Activated CD8-positive, alpha-beta memory T cell treated with anti-CD3 and anti-CD28 coated beads, Interleukin-2, amount 50 U/mL, for 1 hour (primary cell): ENCODE measurements around the gene IL15RA.

Source experiments
- DNase-seq: peaks from one replicate; pipeline ENCODE4 v3.0.0-alpha.2; 2020; ENCODE audit errors: extremely low read depth

Gene IL15RA

GRCh38 chr10:5977471-5978229, at the start of gene IL15RA:
Gene IL15RA, minus strand, starts transcription at chr10:5977543. Its CDS starts 51 bp downstream, at chr10:5977492.
- DNase-seq = peak; percentile 39

DNA sequence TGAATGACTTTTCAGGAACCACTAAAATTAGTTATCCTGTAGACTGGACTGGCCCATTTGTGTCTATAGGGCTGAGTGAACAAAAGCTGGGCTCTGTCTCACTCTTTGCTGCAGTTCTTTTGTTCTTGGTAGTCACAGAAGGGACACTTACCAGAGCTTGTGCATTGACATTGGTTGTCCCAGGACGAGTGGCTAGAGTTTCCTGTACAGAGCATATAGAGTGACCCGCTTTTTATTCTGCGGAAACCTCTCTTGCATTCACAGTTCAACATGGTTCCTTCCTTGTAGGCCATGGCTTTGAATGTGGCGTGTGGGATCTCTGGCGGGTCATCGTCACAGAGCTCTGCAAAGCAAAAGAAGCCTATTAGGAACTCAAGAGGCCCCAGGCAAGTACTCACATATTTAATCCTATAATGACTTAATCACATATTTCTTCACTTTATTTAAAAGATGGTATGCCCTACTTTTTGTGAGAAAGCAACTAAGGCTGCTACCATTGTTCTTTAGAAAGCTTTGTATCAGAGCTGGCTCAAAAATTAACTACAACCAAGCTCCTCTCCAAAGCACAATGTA, 48.4 kb upstream of the IL15RA start:
- no peak for DNase-seq

DNA sequence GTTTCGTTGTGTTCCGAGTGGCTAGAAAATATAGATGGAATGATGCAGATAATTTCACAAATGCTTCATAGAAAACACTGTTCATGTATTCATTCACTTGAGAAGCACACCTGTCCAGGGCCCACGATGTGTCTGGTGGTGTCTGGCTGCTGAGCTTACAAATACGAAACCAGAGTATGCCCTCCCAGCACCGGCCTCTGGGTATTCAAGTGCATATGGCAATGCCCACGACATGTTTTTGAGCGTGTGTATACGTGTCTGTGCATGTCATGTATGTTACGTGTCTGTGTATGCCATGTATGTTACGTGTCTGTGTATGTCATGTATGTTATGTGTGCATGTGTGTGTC, 47.0 kb upstream of the IL15RA start:
- no peak for DNase-seq

GRCh38 chr10:6023661-6024333, 46.5 kb upstream of the IL15RA start:
- no peak for DNase-seq

DNA sequence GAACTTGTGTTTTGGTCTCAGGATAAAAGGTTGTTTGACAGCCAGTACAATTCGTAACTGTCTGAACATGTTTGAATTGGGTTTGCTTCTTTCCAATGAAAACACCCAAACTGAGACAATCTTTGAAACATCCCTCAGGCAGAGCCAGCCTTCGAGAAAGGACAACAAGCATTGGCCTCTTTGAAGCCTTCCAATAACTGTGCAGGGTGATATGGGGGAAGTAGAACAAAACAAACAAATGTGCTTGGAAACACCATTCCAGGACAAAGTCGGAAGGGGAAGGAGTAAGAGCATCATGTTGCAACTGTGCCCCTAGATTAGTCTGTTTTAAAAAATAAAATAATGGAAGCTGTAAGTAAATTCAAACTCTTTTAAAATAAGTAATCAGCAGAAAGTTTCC, 45.3 kb upstream of the IL15RA start:
- no peak for DNase-seq

DNA sequence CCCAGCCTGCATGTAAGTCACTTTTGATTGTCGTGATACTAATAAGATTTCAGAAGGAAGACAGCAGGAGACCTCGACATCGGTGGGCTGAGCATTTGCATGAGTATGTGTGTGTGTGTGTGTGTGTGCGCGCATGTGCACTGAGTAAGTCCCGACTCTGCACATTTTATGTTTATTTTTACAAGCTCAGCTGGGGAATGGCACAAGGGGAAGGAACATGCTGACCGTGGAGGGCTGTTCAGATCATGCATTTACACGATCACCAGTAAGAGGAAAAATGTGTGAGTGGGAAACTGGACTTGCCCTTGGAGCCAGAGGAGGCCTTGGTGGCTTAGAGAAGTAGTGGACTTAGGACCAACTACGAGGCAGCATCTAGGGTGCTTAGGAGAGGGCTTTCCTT, 43.5 kb upstream of the IL15RA start:
- DNase-seq = no peak

DNA sequence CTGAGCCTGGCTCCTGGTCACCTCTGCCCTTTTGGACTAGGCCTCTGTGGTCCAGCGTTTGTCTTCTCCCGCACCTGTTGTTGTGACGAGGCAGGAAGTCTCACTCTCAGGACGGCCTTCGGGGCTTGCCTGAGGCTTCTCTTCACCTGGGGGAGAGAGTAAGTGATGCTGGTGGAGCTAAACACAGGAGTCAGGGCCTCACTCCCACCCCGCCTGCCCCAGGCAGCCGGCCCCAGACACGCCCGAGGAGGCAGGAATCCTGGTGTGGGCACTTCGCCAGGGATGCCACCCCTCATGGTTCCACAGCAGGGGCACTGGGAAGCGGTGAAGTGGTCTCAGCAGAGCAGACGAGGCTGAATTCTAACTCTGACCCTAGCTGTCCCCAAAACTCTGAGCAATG, 42.5 kb upstream of the IL15RA start:
- DNase-seq = no peak

GRCh38 chr10:6019010-6019782, 41.9 kb upstream of the IL15RA start:
- DNase-seq = no peak

DNA sequence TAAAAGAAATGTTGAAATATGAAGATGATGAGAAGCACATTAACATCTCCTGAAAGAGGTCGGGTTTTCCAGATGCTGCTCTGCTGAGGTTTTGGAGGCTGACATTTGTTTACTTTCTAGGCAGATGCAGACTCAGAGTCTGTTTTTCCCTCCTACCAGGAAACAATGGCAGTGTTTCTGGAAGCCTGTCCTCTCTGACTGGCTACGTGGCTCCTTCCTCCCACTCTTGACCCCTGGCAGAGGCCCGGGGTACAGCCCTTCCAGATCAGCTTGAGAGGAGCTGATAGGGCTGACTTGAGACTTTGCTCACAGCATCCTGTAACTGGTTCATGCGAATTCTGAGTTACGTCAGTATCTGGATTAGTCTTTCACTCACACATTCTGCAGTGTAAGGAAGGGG, 41.1 kb upstream of the IL15RA start:
- no peak for DNase-seq

GRCh38 chr10:6017781-6018354, 40.5 kb upstream of the IL15RA start:
- no peak for DNase-seq

GRCh38 chr10:6014241-6014761, 37.0 kb upstream of the IL15RA start:
- peak; percentile 36 for DNase-seq

- DNase-seq = no peak
Measured at GRCh38 chr10:6013413-6014192, 36.3 kb upstream of the IL15RA start.

GRCh38 chr10:6012121-6012905, 35.0 kb upstream of the IL15RA start:
- DNase-seq = no peak

- DNase-seq = no peak
Measured at GRCh38 chr10:6011558-6011957, 34.2 kb upstream of the IL15RA start.

DNA sequence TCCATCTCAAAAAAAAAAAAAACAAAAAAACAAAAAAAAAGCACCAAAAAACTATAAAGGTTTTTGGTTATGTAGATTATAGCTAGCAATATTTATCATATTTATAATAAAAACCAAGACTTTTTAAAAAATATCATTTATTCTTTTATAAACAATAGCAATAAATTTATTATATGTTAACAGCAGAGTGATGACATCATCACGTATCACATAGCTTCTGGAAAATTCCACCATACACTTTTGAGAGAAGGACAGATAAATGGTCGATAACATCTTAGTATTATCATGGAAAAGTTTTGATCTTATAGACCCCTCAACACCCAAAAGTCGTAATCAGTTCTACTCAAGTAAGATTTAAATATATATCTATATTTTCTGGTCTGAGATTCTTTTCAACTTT, 33.2 kb upstream of the IL15RA start:
- no peak for DNase-seq

DNA sequence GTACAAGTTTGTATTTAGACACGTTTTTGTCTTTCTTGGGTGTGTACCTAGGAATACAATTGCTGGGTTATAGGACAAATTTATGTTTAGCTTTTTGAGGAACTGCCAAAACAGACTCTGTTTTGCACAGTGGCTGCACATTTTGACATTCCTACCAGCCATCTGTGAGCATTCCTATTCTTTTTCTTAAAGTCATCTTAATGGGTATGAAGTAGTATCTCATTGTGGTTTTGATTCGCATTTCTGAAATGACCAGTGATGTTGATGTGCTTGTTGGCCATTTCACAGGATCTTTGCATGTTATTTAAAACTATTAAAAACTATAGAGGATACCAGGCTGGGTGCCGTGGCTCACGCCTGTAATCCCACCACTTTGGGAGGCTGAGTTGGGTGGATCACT, 32.6 kb upstream of the IL15RA start:
- no peak for DNase-seq

DNA sequence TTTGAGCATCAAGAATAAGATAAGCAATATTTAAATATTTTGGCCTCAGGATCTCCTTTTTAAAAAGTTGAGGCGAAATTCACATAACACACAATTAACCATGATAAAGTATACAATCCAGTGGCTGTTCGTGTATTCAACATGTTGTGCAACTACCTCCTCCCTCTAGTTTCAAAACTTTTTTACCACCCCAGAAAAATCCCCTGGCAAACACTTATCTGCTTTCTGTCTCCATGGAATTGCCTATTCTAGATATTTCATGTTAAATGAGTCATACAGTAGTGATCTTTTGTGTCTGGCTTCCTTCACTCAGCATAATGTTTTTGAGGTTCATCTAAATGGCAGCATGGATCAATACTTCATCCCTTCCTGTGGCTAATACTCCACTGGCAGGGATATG, 31.8 kb upstream of the IL15RA start:
- no peak for DNase-seq

DNA sequence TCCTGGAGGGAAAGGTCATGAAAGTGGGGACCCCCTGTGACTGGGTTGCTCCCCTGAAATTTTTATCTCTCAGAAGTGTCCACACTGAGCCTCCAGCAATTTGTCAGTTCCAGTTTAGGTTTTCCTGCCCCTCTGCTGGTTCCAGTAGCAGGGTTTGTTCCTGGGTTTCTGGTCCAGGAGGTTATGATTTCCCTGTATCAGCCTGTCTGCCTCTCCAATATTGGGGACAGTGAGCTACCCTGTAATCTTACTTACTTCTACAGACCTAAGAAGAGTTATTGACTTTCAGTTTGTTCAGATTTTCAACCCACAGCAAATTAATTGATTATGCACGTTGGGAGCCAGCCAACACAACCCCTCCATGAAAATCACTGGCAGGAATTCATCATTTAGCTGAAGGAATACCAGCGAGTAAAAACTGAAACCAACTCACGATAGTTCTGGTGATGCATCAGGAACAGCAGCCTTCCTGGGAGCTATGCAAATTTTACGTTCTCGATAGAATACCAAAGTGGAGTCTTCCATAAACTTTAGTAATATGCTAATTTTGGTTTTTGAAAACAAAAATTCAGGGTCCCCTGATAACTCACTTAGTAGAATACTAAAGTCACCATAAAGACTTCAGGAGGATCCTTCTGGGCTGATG, 31.3 kb upstream of the IL15RA start:
- DNase-seq = no peak

DNA sequence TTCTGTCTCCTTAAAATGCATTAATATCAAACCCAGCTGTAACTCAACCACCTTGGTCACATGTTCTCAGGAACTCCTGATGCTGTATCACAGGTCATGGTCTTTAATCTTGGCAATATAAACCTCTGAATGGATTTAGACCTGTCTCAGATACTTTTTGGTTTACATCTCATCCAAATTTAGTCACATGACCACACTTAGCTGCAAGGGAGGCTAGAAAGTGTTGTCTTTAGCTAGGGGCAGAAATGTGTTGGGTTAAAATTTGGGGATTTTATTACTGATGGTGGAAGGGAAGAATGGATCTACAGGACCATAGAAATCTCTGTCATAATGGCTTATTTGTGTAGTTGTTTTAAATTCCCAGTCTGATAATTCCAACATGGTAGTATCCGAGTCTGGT, 29.6 kb upstream of the IL15RA start:
- DNase-seq = no peak

GRCh38 chr10:6006546-6006945, 29.2 kb upstream of the IL15RA start:
- DNase-seq = no peak
